NCI-H69 (cell line): ENCODE data around the gene GNMT.

ENCODE experiments used
- DNase-seq: peaks from one replicate; lab custom pipeline; 2025; lab: John Stamatoyannopoulos, UW

Gene GNMT

GRCh38 chr6:43013097-43013842 is 52.7 kb downstream of the GNMT start:
- no peak for DNase-seq
